A204.1 (cell line): ENCODE data around the gene DBNDD1.
"Not testable (repeated sequence)": the region's sequence is repeated elsewhere in the genome, so short reads cannot be mapped to it uniquely, and the experiment has no call there.

Source experiments
- FAIRE-seq: peaks from 2 replicates; lab custom pipeline; 2012; peaks lifted over from hg19 to GRCh38; lab: Jason Lieb, UNC

Gene DBNDD1

DNA sequence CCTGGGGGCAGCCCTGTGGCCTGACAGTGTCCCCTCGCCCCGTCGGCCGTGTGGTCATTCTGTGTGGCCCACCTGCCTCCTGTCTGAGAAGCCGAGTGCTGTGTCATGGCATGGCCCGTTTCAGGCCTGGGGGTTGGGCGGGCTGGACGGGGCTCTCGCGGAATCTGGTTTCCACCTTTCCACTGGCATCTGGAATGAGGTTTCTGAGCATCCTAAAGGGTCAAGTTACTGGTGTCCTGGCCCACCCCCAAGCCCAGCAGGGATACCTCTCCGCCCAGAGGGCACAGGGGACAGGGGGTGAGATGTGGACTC is 7.8 kb downstream of the DBNDD1 start:
- no peak for FAIRE-seq

DNA sequence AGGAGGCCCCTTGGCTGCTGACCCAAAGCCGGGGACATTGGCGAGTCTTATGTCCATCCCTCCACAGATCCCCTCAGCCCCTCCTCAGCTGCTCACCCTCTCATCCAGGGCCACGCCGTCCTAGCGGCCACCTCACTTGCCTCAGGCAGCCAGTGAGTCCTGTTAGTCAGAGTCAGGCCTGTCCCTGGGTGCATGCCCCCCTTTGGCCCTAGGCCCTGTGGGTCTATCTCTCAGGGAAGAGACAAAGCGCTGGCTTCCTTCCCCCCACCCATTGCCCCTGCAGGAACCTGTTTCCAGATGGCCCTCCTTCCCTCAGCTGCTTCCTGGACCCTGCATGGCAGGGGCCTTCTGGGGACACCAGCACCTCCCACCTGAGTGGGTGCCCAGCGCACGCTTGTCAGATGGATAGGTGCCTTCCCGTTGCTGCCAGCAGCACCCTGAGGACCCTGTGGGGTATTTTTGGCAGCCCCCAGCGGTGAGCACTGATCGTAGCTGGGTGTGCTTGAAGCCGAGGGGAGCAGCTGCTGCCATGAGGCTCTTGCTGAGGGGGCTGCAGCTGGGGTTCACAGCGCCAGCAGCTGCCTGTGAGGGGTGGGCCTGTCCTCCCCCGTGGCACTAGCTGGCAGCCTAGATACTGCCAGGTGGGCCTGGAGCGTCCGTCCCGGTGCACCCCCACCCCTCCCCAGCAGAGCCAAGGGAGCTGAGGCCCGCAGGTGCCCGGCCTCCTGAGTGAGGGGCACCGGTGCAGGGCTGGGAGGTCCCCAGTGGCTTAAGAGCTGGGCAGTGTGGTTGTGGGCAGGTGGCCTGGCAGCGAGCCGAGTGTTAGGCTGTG is 8.4 kb downstream of the DBNDD1 start:
- FAIRE-seq: no peak

- FAIRE-seq: no peak
Observed at GRCh38 chr16:90009172-90009899, 9.9 kb downstream of the DBNDD1 start.

DNA sequence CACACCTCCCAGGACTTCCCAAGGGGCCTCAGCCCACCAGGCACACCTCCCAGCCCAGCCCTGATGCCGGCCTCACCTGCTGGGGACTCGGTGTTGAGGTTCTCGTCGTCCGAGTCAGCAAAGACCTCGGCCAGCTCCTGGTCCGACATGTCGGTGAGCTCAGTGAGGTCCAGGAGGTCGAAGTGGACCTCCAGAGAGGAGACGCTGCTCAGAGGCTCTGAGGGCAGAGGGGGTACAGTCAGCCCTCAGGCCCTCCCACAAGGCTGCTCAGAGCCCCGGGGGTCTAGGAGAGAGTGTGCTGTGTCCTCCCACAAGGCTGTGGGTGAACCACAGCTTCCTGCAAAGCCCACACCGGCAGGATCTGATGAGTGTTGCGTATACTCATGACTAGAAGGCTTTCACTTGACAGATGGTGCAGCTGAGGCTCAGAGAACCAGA is 10.5 kb downstream of the DBNDD1 start:
- FAIRE-seq: no peak

DNA sequence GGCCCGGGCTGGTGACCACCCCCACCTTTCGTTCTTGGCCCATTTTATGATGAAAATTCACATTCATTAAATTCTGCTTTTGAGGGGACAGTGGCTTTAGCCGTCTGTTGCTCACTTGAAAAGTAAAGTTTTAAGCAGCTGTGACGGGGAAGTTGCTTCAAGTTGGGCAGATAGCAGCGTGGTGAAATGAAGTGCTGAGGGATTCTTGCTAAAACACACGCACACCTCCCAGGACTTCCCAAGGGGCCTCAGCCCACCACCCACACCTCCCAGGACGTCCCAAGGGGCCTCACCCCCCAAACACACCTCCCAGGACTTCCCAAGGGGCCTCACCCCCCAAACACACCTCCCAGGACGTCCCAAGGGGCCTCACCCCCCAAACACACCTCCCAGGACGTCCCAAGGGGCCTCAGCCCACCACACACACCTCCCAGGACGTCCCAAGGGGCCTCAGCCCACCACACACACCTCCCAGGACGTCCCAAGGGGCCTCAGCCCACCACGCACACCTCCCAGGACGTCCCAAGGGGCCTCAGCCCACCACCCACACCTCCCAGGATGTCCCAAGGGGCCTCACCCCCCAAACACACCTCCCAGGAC is 11.5 kb downstream of the DBNDD1 start:
- FAIRE-seq: not testable (repeated sequence)

GRCh38 chr16:90007015-90007414 is 12.2 kb downstream of the DBNDD1 start:
- no peak for FAIRE-seq

DNA sequence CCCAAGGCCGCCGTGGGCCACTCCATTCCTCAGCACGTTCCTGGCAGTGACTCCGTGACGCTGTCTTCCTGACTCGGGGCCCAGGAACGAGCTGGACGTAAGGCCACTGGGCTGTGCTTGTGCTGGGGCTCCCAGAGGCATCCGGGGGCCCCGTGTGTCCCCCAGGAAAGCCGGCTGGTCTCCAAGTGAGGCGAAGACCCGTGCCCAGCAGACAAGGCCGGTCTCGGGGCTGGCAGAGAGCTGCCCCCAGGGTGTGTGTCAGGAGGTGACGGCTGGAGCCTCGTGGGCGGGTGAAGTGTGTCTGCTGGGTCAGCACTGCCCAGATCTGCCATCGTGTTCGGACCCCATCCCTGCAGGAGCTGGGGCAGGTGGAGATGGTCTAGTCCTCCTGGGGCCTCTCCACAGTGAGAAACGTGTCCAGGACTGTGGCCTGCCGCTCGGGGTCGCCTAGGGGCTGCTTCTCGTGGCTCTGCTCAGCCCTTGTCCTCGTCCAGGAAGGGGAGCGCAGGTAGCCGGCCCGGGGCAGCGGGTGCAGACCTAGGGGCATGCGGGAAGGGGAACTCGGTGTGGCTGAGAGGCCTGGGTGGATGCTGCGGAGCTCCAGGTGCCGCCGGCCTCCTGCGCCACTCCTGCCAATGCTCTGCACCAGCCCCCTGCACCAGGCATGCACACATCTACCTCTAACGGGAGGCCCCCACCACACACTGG is 13.1 kb downstream of the DBNDD1 start:
- FAIRE-seq: no peak

- no peak for FAIRE-seq
Observed at GRCh38 chr16:90004577-90004976, 14.7 kb downstream of the DBNDD1 start.

- no peak for FAIRE-seq
Observed at GRCh38 chr16:90002759-90003158, 16.5 kb downstream of the DBNDD1 start.

DNA sequence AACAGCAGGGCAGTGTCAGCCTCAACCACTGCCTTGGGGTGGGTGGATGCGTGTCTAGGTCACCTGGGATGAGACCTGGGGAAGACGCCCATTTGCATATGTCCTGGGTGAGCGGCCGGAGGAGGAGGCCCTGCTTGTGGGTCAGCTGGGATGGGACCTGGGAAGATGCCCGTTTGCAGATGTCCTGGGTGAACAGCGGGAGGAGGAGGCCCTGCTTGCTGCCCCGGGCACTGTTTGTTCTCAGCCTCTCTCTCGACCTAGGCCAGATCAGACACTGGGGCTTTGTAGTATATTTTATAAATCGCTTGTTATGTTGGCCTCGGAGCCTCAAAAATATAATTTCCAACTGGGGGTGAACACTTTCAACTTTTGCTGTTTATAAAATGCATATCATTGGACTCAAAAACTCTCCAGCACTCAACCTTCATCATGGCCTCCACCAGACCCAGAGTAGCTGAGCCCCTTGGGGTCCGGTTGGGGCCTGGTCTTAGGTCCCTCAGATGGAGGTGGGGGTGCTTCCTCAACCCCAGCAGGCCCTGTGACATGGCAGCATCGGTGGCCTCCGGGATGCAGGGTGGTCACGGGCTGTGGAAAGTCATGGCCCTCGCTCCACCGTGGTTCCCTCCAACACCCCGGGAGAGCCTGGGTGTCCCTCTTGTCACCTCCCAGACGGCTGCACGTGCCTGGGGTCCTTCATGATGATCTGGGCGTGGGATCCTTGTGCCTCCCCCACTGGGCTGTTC is 17.3 kb downstream of the DBNDD1 start:
- FAIRE-seq: no peak

- FAIRE-seq: no peak
Observed at GRCh38 chr16:90000733-90001427, 18.4 kb downstream of the DBNDD1 start.

DNA sequence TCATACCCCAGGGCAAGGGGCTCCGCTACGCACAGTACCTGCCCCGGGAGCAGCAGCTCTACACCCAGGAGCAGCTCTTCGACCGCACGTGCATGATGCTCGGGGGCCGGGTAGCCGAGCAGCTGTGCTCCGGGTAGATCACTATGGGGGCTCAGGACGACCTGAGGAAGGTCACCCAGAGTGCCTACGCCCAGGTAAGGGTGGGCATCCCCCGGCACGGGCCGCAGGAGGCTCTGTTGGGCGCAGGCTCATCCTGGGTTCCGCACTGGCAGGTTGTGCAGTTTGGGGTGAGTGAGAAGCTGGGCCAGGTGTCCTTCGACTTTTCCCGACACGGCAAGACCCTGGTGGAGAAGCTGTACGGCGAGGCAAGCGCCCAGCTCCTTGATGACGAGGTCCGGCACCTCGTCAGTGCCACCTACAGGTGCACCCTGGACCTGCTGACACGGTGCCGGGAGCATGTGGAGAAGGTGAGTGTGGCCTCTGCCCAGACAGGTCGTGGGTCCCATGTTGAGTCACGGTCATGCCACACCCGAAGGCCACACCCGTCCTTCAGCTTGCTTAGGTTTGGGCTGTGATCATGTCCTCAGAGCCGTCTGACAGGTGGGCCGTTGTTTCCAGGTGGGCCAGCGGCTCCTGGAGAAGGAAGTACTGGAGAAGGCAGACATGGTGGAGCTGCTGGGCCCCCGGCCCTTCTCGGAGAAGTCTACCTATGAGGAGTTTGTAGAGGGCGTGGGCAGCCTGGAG is 19.3 kb downstream of the DBNDD1 start:
- no peak for FAIRE-seq

DNA sequence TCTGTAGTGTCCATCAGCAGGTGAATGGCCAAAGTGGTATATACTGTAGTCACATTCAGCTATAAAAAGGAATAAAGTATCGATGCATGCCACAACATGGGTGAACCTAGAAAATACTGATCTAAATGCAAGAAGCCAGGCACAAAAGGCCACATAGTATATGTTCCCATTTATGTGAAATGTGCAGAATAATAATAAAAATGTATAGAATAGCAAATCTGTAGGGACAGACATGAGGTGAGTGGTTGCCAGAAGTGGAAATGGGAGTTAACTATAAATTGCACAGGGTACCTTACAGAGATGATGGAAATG is 23.1 kb downstream of the DBNDD1 start:
- FAIRE-seq: no peak

GRCh38 chr16:89995475-89996177 is 23.6 kb downstream of the DBNDD1 start:
- not testable (repeated sequence) for FAIRE-seq

GRCh38 chr16:89994721-89995474 is 24.4 kb downstream of the DBNDD1 start:
- not testable (repeated sequence) for FAIRE-seq

DNA sequence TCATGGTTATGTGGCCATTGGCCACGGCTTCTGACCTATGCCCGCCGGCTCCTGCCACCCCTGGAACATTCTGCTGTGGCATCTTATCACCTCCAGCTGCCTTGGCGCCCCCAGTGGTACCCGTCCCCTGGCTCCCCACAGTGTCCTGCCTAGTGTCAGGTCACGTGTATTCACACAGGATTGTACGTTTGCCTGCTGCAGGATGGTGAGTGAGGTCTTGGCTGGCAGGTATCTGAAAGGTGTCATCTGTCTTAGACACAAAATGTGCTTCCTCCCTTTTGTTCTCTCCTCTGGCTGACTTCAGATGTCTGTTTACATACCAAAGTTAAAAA is 24.9 kb downstream of the DBNDD1 start:
- FAIRE-seq: no peak

DNA sequence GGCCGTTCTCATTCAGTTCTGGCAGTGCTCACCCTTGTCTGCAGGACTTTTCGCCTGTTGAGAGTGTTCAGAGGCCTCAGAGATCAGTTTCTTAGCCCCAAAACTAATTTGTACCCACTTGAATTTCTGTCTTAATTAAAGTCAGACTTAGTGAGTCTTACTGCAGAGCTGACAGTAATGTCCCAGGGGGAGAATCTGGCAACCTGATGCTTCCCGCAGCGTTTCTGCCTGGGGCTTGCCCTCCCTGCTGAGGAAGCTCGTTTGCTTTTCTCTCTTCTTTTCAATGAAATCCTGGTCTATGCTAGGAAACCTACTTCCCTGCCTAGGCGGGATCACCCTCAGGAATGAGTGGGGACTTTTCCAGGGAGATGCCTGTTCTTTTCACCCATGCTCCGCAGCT is 25.3 kb downstream of the DBNDD1 start:
- no peak for FAIRE-seq

- no peak for FAIRE-seq
Observed at GRCh38 chr16:89993377-89993776, 25.9 kb downstream of the DBNDD1 start.

DNA sequence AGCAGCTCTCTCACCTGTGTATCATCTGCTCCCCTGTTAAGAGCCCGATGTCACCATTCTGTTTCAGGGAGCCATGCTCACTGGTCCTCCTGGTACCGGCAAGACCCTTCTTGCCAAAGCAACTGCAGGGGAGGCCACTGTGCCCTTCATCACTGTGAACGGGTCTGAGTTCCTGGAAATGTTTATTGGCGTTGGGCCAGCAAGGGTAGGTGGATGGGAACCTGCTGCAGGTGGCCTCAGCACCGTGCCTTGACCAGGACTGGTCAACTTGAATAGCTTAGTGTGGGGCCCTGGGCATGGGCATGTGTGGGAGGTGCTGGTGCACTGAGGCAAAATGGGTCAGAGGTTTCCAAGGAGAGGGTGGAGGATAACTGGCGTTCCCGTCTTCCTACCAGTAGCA is 28.5 kb downstream of the DBNDD1 start:
- FAIRE-seq: no peak

DNA sequence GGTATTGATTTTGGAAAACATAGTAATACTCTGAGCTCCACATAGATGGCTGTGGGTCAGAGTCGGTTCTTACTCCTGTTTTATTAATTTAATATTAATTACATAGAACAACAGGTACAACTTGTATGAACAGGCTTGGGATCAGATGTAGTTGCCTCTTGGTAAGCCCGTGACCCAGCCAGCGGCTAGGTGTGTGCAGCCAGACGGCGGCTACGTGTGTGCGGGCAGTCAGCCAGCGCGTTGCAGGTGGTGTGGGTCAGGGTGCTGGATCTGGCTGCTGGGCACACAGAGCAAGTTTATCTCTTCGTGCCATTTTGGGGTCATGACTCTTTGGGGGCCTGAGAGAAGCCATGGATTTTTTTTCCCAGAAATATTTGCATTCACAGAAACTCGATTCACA is 30.3 kb downstream of the DBNDD1 start:
- FAIRE-seq: no peak
